ENCODE results near the gene GLTP. TPM values are rescaled to one million over a fixed set of nuclear protein-coding genes. Genes with fewer than 3 reads are reported as not detected.

Gene GLTP
- total and polyA plus RNA-seq, 12 donors = 18.0 to 28.0 (median 21.9) TPM

DNA sequence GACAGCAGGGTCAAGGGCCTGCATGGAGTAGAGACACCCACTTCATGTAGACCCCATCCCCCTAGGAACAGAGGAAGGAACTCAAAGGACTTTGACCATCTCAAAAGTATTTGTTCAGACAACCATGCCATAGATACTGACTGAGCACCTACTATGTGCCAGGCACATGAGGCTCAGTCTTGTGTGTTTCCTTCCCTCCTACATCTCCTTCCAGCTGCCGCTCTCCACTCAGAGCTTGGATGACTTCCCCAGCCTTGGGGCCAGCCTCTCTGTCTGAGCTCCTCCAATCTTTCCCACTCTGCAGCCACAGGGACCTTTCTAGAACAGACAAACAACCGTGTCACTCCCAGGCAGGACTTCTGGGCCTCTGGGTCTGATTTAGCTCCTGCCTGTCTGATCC, 49.6 kb downstream of the GLTP start:
- H3K9me3 ChIP-seq = no peaks in the 10 kb centered on the region
- no peak for ATAC-seq
- intact Hi-C loops (cut with DNase I) = no loop called here
- H3K4me1 ChIP-seq = peaks cover 0 to 45% (median 0%) of the 10 kb centered on the region in 9 donors
- DNase-seq = no peak
- H3K27ac ChIP-seq = no peak overlapping the region
- 57 to 65% methylated on average over 2 of the region's 2 CpGs for whole genome bisulfite sequencing, 2 donors
- TF ChIP-seq, protein P1, sequence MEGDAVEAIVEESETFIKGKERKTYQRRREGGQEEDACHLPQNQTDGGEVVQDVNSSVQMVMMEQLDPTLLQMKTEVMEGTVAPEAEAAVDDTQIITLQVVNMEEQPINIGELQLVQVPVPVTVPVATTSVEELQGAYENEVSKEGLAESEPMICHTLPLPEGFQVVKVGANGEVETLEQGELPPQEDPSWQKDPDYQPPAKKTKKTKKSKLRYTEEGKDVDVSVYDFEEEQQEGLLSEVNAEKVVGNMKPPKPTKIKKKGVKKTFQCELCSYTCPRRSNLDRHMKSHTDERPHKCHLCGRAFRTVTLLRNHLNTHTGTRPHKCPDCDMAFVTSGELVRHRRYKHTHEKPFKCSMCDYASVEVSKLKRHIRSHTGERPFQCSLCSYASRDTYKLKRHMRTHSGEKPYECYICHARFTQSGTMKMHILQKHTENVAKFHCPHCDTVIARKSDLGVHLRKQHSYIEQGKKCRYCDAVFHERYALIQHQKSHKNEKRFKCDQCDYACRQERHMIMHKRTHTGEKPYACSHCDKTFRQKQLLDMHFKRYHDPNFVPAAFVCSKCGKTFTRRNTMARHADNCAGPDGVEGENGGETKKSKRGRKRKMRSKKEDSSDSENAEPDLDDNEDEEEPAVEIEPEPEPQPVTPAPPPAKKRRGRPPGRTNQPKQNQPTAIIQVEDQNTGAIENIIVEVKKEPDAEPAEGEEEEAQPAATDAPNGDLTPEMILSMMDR (IDR thresholded peaks at IDR 0.05) = no peak
- H3K4me3 ChIP-seq = no peak overlapping the region
- no peaks in the 10 kb centered on the region for H3K36me3 ChIP-seq
- peaks cover 0 to 34% (median 20%) of the 10 kb centered on the region in 7 donors for H3K27me3 ChIP-seq

DNA sequence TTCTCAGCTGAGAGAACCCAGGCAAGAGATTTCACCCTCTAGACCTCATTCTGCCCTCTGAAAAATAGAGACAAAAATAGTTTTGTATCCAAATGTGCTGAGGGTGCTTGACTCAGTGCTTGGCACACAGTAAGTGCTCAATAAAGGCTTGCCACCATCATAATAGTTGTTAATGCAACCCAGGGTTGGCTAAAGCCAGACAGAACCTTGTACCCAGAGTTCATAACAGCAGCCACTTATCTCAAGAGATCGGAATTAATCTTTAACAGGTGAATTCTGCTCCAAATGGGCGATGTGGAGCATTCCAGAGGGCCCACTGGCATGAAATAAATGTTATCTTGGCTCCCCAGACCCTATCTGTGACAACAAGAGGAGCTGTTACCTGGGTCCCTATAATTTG, 50.1 kb downstream of the GLTP start:
- peaks cover 0 to 34% (median 20%) of the 10 kb centered on the region in 7 donors for H3K27me3 ChIP-seq
- ATAC-seq (no peak), DNase-seq (no peak)
- TF ChIP-seq, protein P1 (IDR thresholded peaks at IDR 0.05) = no peak
- H3K36me3 ChIP-seq = no peaks in the 10 kb centered on the region
- no peaks in the 10 kb centered on the region for H3K9me3 ChIP-seq
- intact Hi-C loops (cut with DNase I) = no loop called here
- H3K27ac ChIP-seq = no peak overlapping the region
- H3K4me3 ChIP-seq = no peak overlapping the region
- peaks cover 0 to 45% (median 0%) of the 10 kb centered on the region in 9 donors for H3K4me1 ChIP-seq
- WGBS, 2 donors = 86 to 97% methylated on average over 2 of the region's 2 CpGs

DNA sequence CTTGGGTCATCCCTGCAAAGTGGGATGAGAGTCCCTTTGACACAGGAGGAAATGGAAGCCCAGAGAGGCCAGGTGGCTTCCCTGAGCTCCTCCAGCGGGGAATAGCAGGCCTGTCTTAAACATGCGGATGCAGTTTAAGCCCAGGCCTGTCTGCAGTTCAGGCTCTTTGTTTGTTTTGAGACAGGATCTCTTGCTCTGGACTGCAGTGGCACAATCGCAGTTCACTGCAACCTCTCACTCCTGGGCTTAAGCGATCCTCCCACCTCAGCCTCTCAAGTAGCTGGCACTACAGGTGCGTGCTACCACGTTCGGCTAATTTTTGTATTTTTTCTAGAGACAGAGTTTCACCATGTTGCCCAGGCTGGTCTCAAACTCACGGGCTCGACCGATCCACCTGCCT, 50.7 kb downstream of the GLTP start:
- 79 to 84% methylated on average over 10 of the region's 10 CpGs for WGBS, 2 donors
- H3K4me1 ChIP-seq = peaks cover 0 to 45% (median 0%) of the 10 kb centered on the region in 9 donors
- ATAC-seq = no peak
- no peaks in the 10 kb centered on the region for H3K9me3 ChIP-seq
- DNase-seq = no peak
- no peaks in the 10 kb centered on the region for H3K36me3 ChIP-seq
- TF ChIP-seq, protein P1 (IDR thresholded peaks at IDR 0.05) = no peak
- peak overlapping the region in 1 of 10 donors; percentile 89 for H3K27ac ChIP-seq
- intact Hi-C loops (cut with DNase I) = no loop called here
- no peak overlapping the region for H3K4me3 ChIP-seq
- H3K27me3 ChIP-seq = peaks cover 0 to 34% (median 20%) of the 10 kb centered on the region in 7 donors

DNA sequence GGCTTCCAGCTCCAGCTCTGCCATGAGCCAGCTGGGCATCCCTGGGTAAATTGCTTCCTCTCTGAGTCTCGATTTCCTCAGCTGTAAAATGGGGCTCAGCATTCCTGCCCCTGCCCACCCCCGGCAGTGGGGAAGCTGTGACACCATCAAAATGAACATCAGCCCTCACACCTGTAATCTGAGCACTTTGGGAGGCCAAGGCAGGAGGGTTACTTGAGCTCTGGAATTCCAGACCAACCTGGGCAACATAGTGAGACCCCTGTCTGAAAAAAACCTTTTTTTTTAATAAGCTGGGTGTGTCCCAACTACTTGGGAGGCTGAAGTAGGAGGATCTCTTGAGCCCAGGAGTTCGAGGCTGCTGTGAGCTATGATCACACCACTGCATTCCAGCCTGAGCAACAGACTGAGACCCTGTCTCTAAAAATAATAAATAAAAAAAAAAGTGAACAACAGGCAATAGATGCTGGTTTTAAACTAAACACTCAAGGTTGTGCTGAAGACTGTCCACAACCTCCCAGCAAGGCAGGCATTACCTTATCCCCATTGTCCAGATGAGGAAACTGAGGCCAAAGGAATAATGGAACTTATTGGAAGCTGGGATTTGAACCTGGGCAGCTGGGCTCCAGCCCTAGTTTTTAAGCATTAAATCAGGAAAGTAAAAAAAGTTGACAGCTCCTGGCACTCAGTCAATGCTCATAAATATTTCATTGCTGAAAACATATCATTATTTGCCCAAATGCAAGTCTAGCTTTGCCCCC, 51.4 kb downstream of the GLTP start:
- Histone ChIP-seq H3K27me3 (peaks cover 0 to 33% (median 20%) of the 10 kb centered on the region in 7 donors), H3K4me3 (no peak overlapping the region), H3K36me3 (no peaks in the 10 kb centered on the region), H3K27ac (peak overlapping the region in 5 of 10 donors; percentile 23 to 89 (median 51)), H3K9me3 (no peaks in the 10 kb centered on the region), H3K4me1 (peaks cover 0 to 45% (median 0%) of the 10 kb centered on the region in 9 donors)
- intact Hi-C loops (cut with DNase I) = no loop called here
- TF ChIP-seq, protein P1 (IDR thresholded peaks at IDR 0.05) = no peak
- 77 to 79% methylated on average over 3 of the region's 3 CpGs for WGBS, 2 donors
- DNase-seq = no peak
- ATAC-seq = no peak

All from heart right ventricle (tissue), 16 donors.